GM12891 (cell line): ENCODE results near the gene ZNF562.

Source experiments
- DNase-seq: peaks from one replicate; pipeline ENCODE4 v3.0.0; 2011; ENCODE audit warnings: low spot score; ENCODE audit not compliant: insufficient read length
- FAIRE-seq: peaks from 2 replicates; lab custom pipeline; 2011; peaks lifted over from hg19 to GRCh38; lab: Jason Lieb, UNC
- PAX5 ChIP-seq: IDR thresholded peaks from 2 replicates; pipeline ENCODE4 v1.6.1; 2011; ENCODE audit warnings: low read length, moderate library complexity, mild to moderate bottlenecking; ENCODE audit not compliant: insufficient read depth, severe bottlenecking
- POLR2A ChIP-seq: IDR thresholded peaks from 2 replicates; pipeline ENCODE4 v1.6.1; 2011; ENCODE audit warnings: low read depth, low read length, control low read depth
- POLR2AphosphoS5 ChIP-seq: IDR thresholded peaks from 2 replicates; pipeline ENCODE4 v1.6.1; 2011; ENCODE audit warnings: low read depth, low read length, control low read depth
- POU2F2 ChIP-seq: IDR thresholded peaks from 2 replicates; pipeline ENCODE4 v1.6.1; 2011; ENCODE audit warnings: low read depth, mild to moderate bottlenecking, control low read depth, low read length, moderate library complexity
- SPI1 ChIP-seq: IDR thresholded peaks from 2 replicates; pipeline ENCODE4 v1.6.1; 2011; ENCODE audit warnings: low read depth, low read length, control low read depth
- TAF1 ChIP-seq: IDR thresholded peaks from 2 replicates; pipeline ENCODE4 v1.6.1; 2011; ENCODE audit warnings: low read depth, low read length, control low read depth

The ZNF562 gene

DNA sequence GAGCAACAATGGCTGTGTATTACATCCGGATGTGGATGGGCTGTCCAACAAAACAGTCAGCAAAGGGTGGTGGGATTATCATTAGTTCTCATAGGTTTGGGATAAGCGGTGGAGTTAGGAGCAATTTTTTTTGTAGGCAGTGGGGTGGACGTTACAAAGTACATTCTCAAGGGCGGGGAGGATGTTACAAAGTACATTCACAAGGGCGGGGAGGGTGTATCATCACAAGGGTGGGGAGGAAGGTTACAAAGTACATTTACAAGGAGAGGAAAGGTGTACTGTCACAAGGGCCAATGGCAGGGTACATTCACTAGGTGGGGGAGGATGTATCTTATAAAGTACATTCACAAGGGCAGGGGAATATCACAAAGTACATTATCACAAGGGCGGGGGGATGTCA, 33.1 kb downstream of the ZNF562 start:
- TF ChIP-seq TAF1 (no peak), PAX5 (no peak), POLR2AphosphoS5 (no peak), POLR2A (no peak), POU2F2 (no peak), SPI1 (no peak)
- FAIRE-seq (no peak), DNase-seq (no peak)

DNA sequence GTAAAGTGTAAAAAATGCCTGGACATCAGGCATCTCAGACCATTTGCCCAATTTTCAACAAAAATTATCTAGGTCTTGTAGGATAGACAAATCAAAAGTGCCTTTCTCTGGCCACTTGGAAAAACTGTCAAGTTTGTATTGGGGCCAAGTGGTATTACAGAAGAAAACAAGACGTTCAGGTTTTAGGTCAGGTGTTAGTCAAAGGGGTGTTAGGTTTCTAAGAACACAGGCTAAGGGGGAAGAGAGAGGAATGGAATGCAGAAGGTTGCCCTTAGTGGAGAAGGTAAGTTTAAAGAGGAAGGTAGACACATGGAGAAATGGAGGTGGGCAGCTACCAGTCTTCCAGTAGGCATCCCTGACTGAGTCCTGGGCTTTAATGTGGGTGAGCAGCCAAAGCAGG, 33.9 kb downstream of the ZNF562 start:
- FAIRE-seq (no peak), DNase-seq (no peak)
- no peak for TF ChIP-seq SPI1

DNA sequence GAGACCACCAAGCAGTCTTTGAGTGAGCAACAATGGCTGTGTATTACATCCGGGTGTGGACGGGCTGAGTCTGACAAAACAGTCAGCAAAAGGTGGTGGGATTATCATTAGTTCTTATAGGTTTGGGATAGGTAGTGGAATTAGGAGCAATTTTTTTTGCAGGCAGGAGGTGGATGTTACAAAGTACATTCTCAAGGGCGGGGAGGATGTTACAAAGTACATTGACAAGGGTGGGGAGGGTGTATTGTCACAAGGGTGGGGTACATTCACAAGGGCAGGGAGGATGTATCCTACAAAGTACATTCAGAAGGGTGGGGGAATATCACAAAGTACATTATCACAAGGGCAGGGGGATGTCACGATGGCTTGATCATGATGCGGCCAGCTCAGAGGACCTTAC, 38.9 kb downstream of the ZNF562 start:
- no peak for FAIRE-seq
- no peak for DNase-seq
- TF ChIP-seq POLR2A = no peak
- TF ChIP-seq POU2F2 = no peak
- no peak for TF ChIP-seq SPI1
- no peak for TF ChIP-seq TAF1
- no peak for TF ChIP-seq POLR2AphosphoS5

DNA sequence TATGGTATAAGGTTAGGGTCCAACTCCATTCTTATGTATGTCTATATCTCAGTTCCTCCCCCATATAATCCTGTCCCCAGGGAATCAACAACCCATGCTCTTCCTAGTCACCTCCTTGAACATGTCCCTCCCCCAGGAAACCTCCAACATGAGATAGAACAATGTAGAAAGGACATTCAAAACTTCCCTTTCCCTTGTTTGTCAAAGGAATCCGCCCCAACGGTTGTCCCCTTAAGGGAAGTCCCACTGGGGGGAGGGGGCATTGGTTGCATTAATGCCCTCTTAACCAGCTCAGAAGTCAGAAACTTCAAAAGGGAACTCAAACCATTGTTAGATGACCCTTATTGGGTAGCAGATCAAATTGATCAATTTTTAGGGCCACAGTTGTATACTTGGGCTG, 47.0 kb downstream of the ZNF562 start:
- no peak for TF ChIP-seq POLR2A
- TF ChIP-seq POU2F2 = no peak
- no peak for TF ChIP-seq SPI1
- no peak for TF ChIP-seq TAF1
- no peak for TF ChIP-seq PAX5
- no peak for TF ChIP-seq POLR2AphosphoS5
- FAIRE-seq = no peak
- no peak for DNase-seq

DNA sequence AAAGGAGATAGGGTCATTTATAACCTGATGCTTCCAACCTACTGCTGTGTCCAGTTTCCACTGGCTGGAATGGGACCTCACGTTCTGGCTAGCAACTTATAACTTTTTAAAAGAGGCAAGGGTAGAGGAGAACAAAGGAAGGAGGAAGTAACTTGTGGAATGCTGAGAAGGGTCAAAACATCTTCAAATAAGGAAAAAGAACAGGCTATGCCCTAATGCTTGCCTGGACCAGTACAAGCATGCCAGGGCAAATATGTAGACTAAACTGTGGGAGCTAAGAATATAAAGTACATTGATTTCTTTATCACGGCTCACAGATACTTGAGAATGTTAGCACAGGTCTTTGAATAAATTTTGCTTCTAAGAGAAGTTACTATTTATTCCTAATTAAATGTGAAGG, 52.4 kb downstream of the ZNF562 start:
- TF ChIP-seq PAX5 (no peak), POU2F2 (no peak), POLR2A (no peak), POLR2AphosphoS5 (no peak), TAF1 (no peak), SPI1 (no peak)
- no peak for DNase-seq
- FAIRE-seq = no peak

DNA sequence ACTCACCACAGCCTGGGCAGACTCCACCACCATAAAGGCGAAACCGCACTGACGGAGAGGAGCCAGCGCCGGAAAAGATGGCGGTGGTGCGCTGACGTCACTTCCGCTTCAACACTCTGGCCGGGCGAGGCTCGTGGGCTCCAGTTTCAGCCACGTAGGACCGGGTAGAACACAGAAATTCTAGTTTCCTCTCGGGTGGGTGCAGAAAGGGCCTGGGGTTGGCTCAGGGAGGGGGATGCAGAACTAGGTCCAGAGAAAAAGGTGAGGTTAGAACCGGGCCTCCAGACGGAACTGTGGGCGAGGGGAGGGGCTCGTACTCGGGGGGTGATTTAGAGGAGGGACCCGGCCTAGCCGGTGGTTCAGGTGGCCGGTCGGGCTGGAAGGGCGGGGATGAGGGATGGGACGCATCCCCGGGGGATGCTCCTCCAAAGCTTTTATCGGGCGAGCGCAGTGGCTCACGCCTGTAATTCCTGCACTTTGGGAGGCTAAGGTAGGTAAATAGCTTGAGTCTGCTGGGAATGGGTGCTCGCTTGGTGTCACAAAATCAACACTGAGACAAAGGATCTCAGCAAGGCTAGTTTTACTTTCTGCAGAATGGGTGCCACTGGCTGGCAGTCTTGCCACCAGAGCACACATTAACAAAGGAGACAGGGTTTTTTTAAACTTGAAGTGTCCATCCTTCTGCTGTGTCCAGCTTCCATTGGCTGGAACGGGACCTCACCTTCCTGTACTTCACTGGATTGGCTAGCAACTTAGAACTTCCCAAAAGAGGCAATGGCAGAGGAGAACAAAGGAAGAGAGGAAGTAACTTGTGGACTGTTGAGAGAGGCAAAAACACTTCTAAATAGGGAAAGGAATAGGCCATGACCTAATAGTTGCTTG, 53.5 kb downstream of the ZNF562 start, which contains the start of gene ZNF561:
Gene ZNF561 (minus strand): TSS at position 77 of the 882 bp plus-strand sequence. CDS start 1,776 bp downstream, outside the sequence.
- TF ChIP-seq SPI1 = peak; percentile 43; the same call in 1 of the 2 replicates
- no peak; the same call in 1 of the 2 replicates for TF ChIP-seq TAF1
- TF ChIP-seq POU2F2 = peak; percentile 63
- no peak for TF ChIP-seq PAX5
- TF ChIP-seq POLR2A = peak; percentile 89
- peak; percentile 65; the same call in 1 of the 2 replicates for TF ChIP-seq POLR2AphosphoS5
- peak; percentile 96 for FAIRE-seq
- DNase-seq = peak; percentile 56

DNA sequence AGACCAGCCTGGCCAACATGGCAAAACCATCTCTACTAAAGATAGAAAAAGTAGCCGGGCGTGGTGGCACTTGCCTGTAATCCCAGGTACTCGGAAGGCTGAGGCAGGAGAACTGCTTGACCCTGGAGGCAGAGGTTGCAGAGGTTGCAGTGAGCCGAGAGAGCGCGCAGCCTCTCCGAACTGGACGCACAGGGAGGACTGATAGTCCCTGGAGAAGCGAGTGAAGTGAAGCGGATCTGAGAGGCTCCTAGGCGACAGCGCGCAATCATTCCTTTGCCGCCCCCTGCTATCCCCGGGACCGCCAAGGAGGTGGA, 54.1 kb downstream of the ZNF562 start:
- TF ChIP-seq SPI1 (no peak), POLR2A (no peak), POU2F2 (no peak), TAF1 (no peak; the same call in 1 of the 2 replicates), PAX5 (no peak), POLR2AphosphoS5 (no peak)
- no peak for DNase-seq
- FAIRE-seq = no peak

DNA sequence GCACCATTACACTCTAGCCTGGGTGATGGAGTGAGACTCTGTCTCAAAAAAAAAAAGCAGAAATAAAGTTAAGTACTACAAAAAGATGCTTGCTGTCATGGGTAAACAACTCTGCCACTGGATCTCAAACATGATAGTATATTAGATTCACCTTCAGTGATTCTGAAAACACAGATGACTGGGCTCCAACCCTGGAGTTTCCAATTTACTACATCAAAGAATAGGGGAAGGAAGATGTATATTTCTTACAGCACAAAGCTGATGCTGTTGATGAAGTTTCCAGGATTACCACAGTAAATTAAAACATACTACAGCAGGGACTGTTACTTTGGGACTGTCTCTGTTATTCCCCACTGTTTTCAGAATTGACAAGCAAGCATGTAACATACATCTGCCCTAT, 59.1 kb downstream of the ZNF562 start:
- FAIRE-seq = no peak
- TF ChIP-seq PAX5 (no peak), SPI1 (no peak), POLR2A (no peak), TAF1 (no peak), POU2F2 (no peak)
- DNase-seq = no peak

DNA sequence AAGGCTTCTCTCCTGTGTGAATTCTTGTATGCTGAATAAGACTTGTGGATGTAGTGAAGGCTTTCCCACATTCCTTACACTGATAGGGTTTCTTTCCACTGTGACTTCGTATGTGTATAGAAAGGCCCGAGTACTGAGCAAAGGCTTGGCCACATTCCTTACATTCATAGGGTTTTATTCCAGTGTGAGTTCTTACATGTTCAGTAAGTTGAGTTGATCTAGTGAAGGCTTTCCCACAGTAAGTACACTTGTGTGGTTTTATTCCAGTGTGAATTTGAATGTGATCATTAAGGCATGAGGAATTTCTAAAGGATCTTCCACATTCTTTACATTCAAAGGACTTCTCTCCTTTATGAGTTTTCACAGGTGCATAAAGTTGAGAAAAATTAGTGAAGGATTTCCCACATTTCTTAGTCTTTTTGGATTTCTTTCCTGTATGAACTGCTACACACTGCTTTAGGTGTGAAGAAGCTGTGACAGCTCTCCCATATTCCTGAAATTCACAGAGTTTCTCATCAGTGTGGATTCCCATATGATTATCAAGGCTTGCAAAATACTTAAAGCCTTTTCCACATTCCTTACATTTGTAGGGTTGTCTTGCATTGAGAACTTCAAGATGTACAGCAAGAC, 64.3 kb downstream of the ZNF562 start:
- FAIRE-seq (no peak), DNase-seq (no peak)
- TF ChIP-seq POU2F2 (no peak), POLR2AphosphoS5 (no peak), TAF1 (no peak), SPI1 (no peak), POLR2A (no peak), PAX5 (no peak)
